ENCODE data around the gene UST. TPM values are rescaled to one million over a fixed set of nuclear protein-coding genes. Genes with fewer than 3 reads are reported as not detected.

The UST gene
- total and polyA plus RNA-seq, 2 of the 8 experiments (the other 6 are each of a cell fraction or from before 2014, with no cell fraction given), result 13.5 to 34.5 TPM

GRCh38 chr6:148869585-148869984, 122.8 kb downstream of the UST start:
- no peak overlapping the region for H2AK5ac ChIP-seq (ENCODE audit: low read depth, low read length)
- no peaks in the 10 kb centered on the region for H3K9me3 ChIP-seq (ENCODE audit: insufficient read depth in 2 of 2, low read depth in 1 of 2, low read length in 1 of 2)
- ChIA-PET CTCF (ENCODE audit: partially characterized antibody) (interaction anchor here (0.6 to 0.9 kb wide), 2 partner anchors 20 to 491 kb away, joined by 3 read pairs; no protein-coding TSS in a partner anchor), POLR2A (ENCODE audit: partially characterized antibody) (no interaction called here)
- no peak overlapping the region for H2BK20ac ChIP-seq (ENCODE audit: low read length)
- H3K18ac ChIP-seq (ENCODE audit: extremely low read depth, low read length), result no peak overlapping the region
- H2BK5ac ChIP-seq (ENCODE audit: low read depth, low read length), result no peak overlapping the region
- FAIRE-seq, result no peak
- peaks cover 3 to 20% (median 12%) of the 10 kb centered on the region in 4 experiments for H3K4me1 ChIP-seq (replicated peaks in 1 of 4; ENCODE audit: control insufficient read depth in 3 of 4, insufficient read depth in 4 of 4, low read length in 3 of 4)
- peaks cover 6 to 8% of the 10 kb centered on the region in 2 experiments for H4K20me1 ChIP-seq (replicated peaks in 1 of 2; ENCODE audit: control insufficient read depth in 1 of 2, insufficient read depth in 2 of 2, low read length in 2 of 2)
- H3K14ac ChIP-seq (ENCODE audit: insufficient read length), result no peak overlapping the region
- no peaks in the 10 kb centered on the region for H3K27me3 ChIP-seq (replicated peaks in 1 of 4; ENCODE audit: control insufficient read depth in 3 of 4, extremely low read depth in 1 of 4, insufficient read depth in 3 of 4, low read length in 3 of 4)
- H4K5ac ChIP-seq (ENCODE audit: insufficient read length, low read depth, low read length), result no peak overlapping the region
- no peak overlapping the region for H3K56ac ChIP-seq (replicated peaks; ENCODE audit: insufficient read length, low read depth, low read length)
- H3K79me1 ChIP-seq (ENCODE audit: low read depth, low read length), result peaks cover 18% of the 10 kb centered on the region
- H2BK120ac ChIP-seq (replicated peaks; ENCODE audit: low read depth, low read length), result no peak overlapping the region
- no peak overlapping the region for H3K27ac ChIP-seq (ENCODE audit: low read depth, low read length)
- H3K36me3 ChIP-seq (ENCODE audit: control insufficient read depth in 2 of 4, insufficient read depth in 4 of 4, low read length in 3 of 4), result no peaks in the 10 kb centered on the region
- H3K4me3 ChIP-seq (ENCODE audit: extremely low read depth in 1 of 4, insufficient read depth in 2 of 4, low read depth in 3 of 4, low read length in 4 of 4), result no peak overlapping the region
- no peak overlapping the region for H3K23ac ChIP-seq (ENCODE audit: insufficient read length)
- H3K9ac ChIP-seq (replicated peaks in 1 of 4; ENCODE audit: extremely low read depth in 1 of 4, low read depth in 3 of 4, low read length in 3 of 4), result no peak overlapping the region
- no peak overlapping the region for H3K4me2 ChIP-seq (ENCODE audit: insufficient read depth in 1 of 2, low read depth in 2 of 2, low read length in 2 of 2)
- H2BK12ac ChIP-seq (ENCODE audit: low read depth, low read length), result no peak overlapping the region
- H3K79me2 ChIP-seq (ENCODE audit: control insufficient read depth in 1 of 2, insufficient read depth in 2 of 2, low read length in 2 of 2), result peaks cover 11 to 98% of the 10 kb centered on the region in 2 experiments; a peak in 3 of 4 replicates
- no peak overlapping the region for H2BK15ac ChIP-seq (ENCODE audit: low read length)
- H2AFZ ChIP-seq (ENCODE audit: low read length), result no peak overlapping the region
- 88% methylated on average over 7 of the region's 7 CpGs; no CpG with 5 or more reads in 1 of the 2 experiments for WGBS, 2 experiments (ENCODE audit: extremely low coverage in 1 of 2, insufficient coverage in 1 of 2, insufficient read length in 1 of 2, insufficient replicate concordance in 2 of 2, low coverage in 1 of 2, low lambda C conversion rate in 2 of 2, missing lambda C conversion rate in 1 of 2)
- H3K23me2 ChIP-seq (ENCODE audit: low read depth, low read length), result no peaks in the 10 kb centered on the region; the same call in 1 of the 2 replicates
- H4K91ac ChIP-seq (replicated peaks; ENCODE audit: insufficient read length, low read length), result no peak overlapping the region
- H3K4ac ChIP-seq (replicated peaks; ENCODE audit: insufficient read length, low read depth, low read length), result no peak overlapping the region
- H4K8ac ChIP-seq (ENCODE audit: extremely low read depth, insufficient read depth, low read length), result no peak overlapping the region
- no peak for DNase-seq (ENCODE audit: low read depth in 1 of 2, low spot score in 2 of 2)
- TF ChIP-seq SP4 (IDR thresholded peaks at IDR 0.05; ENCODE audit: low read length) (no peak), SIN3A (conservative IDR thresholded peaks at IDR 0.05 in 1 of 2, IDR thresholded peaks at IDR 0.05 in 1 of 2; ENCODE audit: low read depth in 1 of 2, low read length in 2 of 2) (no peak), HDAC2 (IDR thresholded peaks at IDR 0.05; ENCODE audit: borderline replicate concordance in 1 of 2, low read depth in 2 of 2, low read length in 2 of 2) (no peak), ATF2 (IDR thresholded peaks at IDR 0.05; ENCODE audit: low read length) (no peak), RFX5 (IDR thresholded peaks at IDR 0.05; ENCODE audit: borderline replicate concordance, low read depth, low read length) (no peak), USF2 (IDR thresholded peaks at IDR 0.05; ENCODE audit: low read length) (no peak), EGR1 (IDR thresholded peaks at IDR 0.05; ENCODE audit: borderline replicate concordance, low read depth, low read length) (no peak)
- TF ChIP-seq, protein P1, sequence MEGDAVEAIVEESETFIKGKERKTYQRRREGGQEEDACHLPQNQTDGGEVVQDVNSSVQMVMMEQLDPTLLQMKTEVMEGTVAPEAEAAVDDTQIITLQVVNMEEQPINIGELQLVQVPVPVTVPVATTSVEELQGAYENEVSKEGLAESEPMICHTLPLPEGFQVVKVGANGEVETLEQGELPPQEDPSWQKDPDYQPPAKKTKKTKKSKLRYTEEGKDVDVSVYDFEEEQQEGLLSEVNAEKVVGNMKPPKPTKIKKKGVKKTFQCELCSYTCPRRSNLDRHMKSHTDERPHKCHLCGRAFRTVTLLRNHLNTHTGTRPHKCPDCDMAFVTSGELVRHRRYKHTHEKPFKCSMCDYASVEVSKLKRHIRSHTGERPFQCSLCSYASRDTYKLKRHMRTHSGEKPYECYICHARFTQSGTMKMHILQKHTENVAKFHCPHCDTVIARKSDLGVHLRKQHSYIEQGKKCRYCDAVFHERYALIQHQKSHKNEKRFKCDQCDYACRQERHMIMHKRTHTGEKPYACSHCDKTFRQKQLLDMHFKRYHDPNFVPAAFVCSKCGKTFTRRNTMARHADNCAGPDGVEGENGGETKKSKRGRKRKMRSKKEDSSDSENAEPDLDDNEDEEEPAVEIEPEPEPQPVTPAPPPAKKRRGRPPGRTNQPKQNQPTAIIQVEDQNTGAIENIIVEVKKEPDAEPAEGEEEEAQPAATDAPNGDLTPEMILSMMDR (IDR thresholded peaks at IDR 0.05; ENCODE audit: control extremely low read depth in 1 of 3, insufficient read depth in 1 of 3, low read depth in 1 of 3, low read length in 3 of 3), result no peak

Measured in H1 (cell line).